NK-92 (cell line): ENCODE measurements around the gene AHI1.

Experiments
- DNase-seq: peaks from one replicate; lab custom pipeline; 2025; ENCODE audit not compliant: unreplicated experiment; lab: John Stamatoyannopoulos, UW

AHI1 gene

GRCh38 chr6:135497412-135498184, at the start of gene AHI1:
AHI1 (minus strand) TSS chr6:135497740; CDS start chr6:135492237, 5,503 bp downstream.
- peak; percentile 32 for DNase-seq

GRCh38 chr6:135546680-135547418, 49.3 kb upstream of the AHI1 start:
- no peak for DNase-seq

GRCh38 chr6:135546206-135546605, 48.7 kb upstream of the AHI1 start:
- DNase-seq, result no peak

GRCh38 chr6:135540207-135540840, 42.8 kb upstream of the AHI1 start:
- DNase-seq, result no peak

GRCh38 chr6:135537741-135538301, 40.3 kb upstream of the AHI1 start:
- no peak for DNase-seq

GRCh38 chr6:135535989-135536414, 38.5 kb upstream of the AHI1 start:
- DNase-seq, result no peak

- no peak for DNase-seq
These were observed 37.3 kb upstream of the AHI1 start for GRCh38 chr6:135534773-135535380.

GRCh38 chr6:135532559-135532958, 35.0 kb upstream of the AHI1 start:
- no peak for DNase-seq

GRCh38 chr6:135531954-135532490, 34.5 kb upstream of the AHI1 start:
- no peak for DNase-seq

- DNase-seq, result no peak
These were observed 32.6 kb upstream of the AHI1 start for GRCh38 chr6:135530113-135530512.

- no peak for DNase-seq
These were observed 30.4 kb upstream of the AHI1 start for GRCh38 chr6:135527960-135528249.

- DNase-seq, result no peak
These were observed 29.8 kb upstream of the AHI1 start for GRCh38 chr6:135527116-135527959.

GRCh38 chr6:135525594-135525993, 28.1 kb upstream of the AHI1 start:
- DNase-seq, result no peak

GRCh38 chr6:135522965-135523692, 25.6 kb upstream of the AHI1 start:
- DNase-seq, result no peak

GRCh38 chr6:135521431-135521830, 23.9 kb upstream of the AHI1 start:
- DNase-seq, result no peak

- DNase-seq, result no peak
These were observed 23.2 kb upstream of the AHI1 start for GRCh38 chr6:135520781-135521180.

- no peak for DNase-seq
These were observed 21.8 kb upstream of the AHI1 start for GRCh38 chr6:135519348-135519747.

- DNase-seq, result no peak
These were observed 20.0 kb upstream of the AHI1 start for GRCh38 chr6:135517527-135517926.

- DNase-seq, result no peak
These were observed 17.2 kb upstream of the AHI1 start for GRCh38 chr6:135514706-135515105.
